Neutrophil (primary cell): ENCODE measurements around the gene ZNF322.

Source experiments
- H3K27ac ChIP-seq: fragments of 200-600 bp; sonication (generic); 2 replicates; pipeline ENCODE4 v1.5.1; 2016; ENCODE audit warnings: mild to moderate bottlenecking, moderate library complexity
- H3K27me3 ChIP-seq: fragments of 200-600 bp; sonication (generic); 2 replicates; pipeline ENCODE4 v1.6.0; 2016; ENCODE audit warnings: mild to moderate bottlenecking
- H3K36me3 ChIP-seq: fragments of 200-600 bp; sonication (generic); 2 replicates; pipeline ENCODE4 v1.5.1; 2017
- H3K4me1 ChIP-seq, 2 experiments: fragments of 200-600 bp in 1 of 2; sonication (generic) in 1 of 2; 1 replicate in 1 of 2; 2 replicates in 1 of 2; pipeline versions ENCODE4 v1.5.1 to v1.6.1; 2013 to 2016; ENCODE audit warnings: low read depth in 1 of 2, low read length in 1 of 2, mild to moderate bottlenecking in 1 of 2, moderate library complexity in 1 of 2; ENCODE audit not compliant: control insufficient read depth in 1 of 2, insufficient read depth in 1 of 2
- H3K4me3 ChIP-seq, 2 experiments: fragments of 200-600 bp in 1 of 2; sonication (generic) in 1 of 2; 1 replicate in 1 of 2; 2 replicates in 1 of 2; pipeline ENCODE4 v1.5.1; 2013 to 2016; ENCODE audit warnings: low read depth in 1 of 2, low read length in 1 of 2, mild to moderate bottlenecking in 1 of 2, moderate library complexity in 1 of 2
- H3K9me3 ChIP-seq: fragments of 200-600 bp; sonication (generic); 2 replicates; pipeline ENCODE4 v1.5.1; 2016
- TF ChIP-seq, protein P1 (sequence below): fragments of 200-600 bp; sonication (generic); IDR thresholded peaks from 2 replicates; pipeline ENCODE4 v1.5.1; 2016; ENCODE audit warnings: antibody characterized with exemption

ZNF322 gene

DNA sequence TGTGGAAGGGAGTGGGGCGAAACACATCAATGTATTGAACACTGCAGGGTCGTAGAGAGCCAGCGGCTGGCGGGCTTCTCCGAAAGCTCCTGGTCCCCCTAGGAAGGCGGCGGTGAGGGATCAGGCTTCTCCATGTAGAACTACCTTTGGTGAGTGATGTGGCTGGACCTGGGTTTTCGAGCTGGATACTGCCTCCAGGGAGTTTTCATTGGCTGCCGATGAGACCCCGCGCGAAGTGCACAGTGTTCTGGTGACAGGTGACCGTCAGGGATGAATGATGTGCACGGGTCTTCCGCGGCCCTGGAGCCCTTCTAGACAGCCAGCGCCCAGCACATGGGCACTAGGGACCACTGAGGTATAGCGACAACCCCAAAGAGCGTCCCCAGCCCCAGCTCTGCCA, 46.3 kb downstream of the ZNF322 start:
- Histone ChIP-seq H3K27me3 (peaks cover 96% of the 10 kb centered on the region), H3K27ac (no peak overlapping the region), H3K9me3 (no peaks in the 10 kb centered on the region), H3K4me1 (peaks cover 0 to 9% of the 10 kb centered on the region in 2 experiments), H3K4me3 (no peak overlapping the region), H3K36me3 (no peaks in the 10 kb centered on the region)
- TF ChIP-seq, protein P1, sequence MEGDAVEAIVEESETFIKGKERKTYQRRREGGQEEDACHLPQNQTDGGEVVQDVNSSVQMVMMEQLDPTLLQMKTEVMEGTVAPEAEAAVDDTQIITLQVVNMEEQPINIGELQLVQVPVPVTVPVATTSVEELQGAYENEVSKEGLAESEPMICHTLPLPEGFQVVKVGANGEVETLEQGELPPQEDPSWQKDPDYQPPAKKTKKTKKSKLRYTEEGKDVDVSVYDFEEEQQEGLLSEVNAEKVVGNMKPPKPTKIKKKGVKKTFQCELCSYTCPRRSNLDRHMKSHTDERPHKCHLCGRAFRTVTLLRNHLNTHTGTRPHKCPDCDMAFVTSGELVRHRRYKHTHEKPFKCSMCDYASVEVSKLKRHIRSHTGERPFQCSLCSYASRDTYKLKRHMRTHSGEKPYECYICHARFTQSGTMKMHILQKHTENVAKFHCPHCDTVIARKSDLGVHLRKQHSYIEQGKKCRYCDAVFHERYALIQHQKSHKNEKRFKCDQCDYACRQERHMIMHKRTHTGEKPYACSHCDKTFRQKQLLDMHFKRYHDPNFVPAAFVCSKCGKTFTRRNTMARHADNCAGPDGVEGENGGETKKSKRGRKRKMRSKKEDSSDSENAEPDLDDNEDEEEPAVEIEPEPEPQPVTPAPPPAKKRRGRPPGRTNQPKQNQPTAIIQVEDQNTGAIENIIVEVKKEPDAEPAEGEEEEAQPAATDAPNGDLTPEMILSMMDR: no peak

DNA sequence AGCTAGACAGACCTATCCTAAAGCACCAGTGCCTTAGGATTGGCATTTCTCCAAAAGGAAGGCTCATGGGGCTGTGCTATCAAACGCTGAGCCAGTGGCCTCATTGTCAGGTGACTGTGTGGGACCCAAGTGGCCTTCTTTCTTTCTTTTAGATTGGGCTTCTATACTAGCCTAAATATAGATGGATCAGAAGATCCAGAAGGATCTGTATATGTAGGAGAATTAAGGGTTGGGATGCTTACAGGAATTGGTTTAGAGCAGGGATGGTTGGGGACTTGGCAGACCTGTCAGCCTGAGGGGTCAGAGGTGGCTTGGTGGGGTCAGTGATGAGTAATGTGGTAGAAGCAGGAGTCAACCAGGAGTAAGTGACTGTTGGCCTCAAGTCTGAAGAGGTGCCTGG, 47.9 kb downstream of the ZNF322 start:
- Histone ChIP-seq H3K4me1 (peaks cover 0 to 9% of the 10 kb centered on the region in 2 experiments), H3K27me3 (peaks cover 97% of the 10 kb centered on the region), H3K27ac (no peak overlapping the region), H3K9me3 (no peaks in the 10 kb centered on the region), H3K36me3 (no peaks in the 10 kb centered on the region), H3K4me3 (no peak overlapping the region)
- TF ChIP-seq, protein P1: no peak

DNA sequence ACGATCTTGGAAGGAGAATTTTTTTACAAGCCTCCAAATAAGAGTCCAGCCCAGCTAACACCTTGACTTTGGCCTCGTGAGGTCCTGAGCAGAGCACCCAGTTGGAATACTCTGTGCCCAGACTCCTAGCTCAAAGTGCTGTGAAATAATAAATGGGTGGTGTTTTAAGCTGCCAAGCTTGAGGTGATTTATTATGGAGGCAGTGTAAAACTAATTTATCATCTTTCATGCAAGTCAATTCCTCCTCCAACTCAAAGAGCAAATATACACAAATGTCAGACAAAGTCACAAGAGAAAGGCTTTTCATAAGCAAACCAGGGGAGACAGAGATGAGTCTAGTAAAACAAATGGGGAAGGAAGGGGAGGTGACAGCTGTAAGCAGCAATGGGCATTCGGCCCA, 50.1 kb downstream of the ZNF322 start:
- TF ChIP-seq, protein P1: no peak
- H3K36me3 ChIP-seq: no peaks in the 10 kb centered on the region
- peaks cover 93% of the 10 kb centered on the region for H3K27me3 ChIP-seq
- H3K4me3 ChIP-seq: no peak overlapping the region
- no peaks in the 10 kb centered on the region for H3K9me3 ChIP-seq
- no peak overlapping the region for H3K27ac ChIP-seq
- peaks cover 0 to 9% of the 10 kb centered on the region in 2 experiments for H3K4me1 ChIP-seq

DNA sequence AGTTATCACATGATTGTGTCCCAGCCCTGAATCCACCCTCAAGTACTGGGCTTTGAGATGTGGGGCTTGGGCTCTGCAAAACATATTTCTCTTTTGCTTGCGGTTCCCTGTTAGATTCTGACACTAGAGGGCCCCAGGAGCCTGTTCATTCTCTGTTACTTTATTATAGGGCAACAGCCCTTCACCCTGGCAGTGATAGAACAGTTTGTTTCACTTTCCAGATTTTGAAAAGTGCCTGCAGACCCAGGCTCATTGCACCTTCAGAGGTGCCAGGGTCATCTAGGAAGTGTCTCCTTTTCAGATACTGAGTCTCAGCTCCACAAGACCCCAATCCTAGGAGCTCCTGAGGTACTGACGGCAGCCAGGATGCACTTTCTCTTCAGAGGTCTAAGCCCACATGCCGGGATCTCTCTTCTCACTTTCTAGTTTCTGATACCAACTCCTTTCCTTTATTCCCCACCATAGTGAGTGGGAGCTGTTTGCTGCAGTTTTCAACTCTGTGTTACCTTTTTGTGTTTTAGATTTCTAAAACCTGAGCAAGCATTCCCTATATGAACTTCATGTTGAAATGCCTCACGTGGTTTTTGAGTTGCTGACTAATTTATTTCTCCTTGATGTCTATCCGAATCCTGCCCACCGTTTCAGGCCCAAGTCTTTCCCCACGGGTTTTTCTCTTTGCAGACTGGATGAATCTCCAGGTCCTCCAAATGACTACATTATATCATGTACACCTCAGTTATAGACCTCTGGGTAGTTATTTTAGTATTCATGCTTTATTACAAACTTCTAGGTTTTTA, 51.9 kb downstream of the ZNF322 start:
- TF ChIP-seq, protein P1: no peak
- peaks cover 75% of the 10 kb centered on the region for H3K27me3 ChIP-seq
- H3K4me3 ChIP-seq: no peak overlapping the region
- H3K9me3 ChIP-seq: no peaks in the 10 kb centered on the region
- no peaks in the 10 kb centered on the region for H3K4me1 ChIP-seq
- no peaks in the 10 kb centered on the region for H3K36me3 ChIP-seq
- no peak overlapping the region for H3K27ac ChIP-seq

DNA sequence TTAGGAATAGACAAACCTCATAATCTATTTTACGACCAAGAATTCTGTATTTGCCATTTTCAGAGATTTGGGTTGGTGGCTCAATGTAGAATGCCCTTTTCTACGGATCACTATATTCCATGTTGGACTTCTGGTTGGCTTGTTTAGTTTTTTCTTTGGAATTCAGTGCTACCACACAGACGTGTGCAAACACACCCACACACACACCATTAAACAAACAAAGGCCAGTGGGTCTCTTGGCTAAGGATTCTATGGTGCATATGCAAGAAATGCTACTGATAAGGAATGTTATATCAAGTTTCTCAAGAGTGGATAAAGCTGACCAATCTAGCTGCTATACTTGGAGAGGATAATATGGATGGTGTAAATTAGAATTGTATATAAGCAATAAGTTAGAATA, 54.7 kb downstream of the ZNF322 start:
- Histone ChIP-seq H3K27ac (no peak overlapping the region), H3K9me3 (no peaks in the 10 kb centered on the region), H3K4me1 (no peaks in the 10 kb centered on the region), H3K4me3 (no peak overlapping the region), H3K27me3 (peaks cover 48% of the 10 kb centered on the region), H3K36me3 (peaks cover 6% of the 10 kb centered on the region)
- TF ChIP-seq, protein P1: no peak
